Neural progenitor cell (in vitro differentiated cells): Measurements from ENCODE around the gene PREX1. TPM values are rescaled to one million over a fixed set of nuclear protein-coding genes. Genes with fewer than 3 reads are reported as not detected.
"Not testable (repeated sequence)": the region's sequence is repeated elsewhere in the genome, so short reads cannot be mapped to it uniquely, and the experiment has no call there.

ENCODE experiments used
- DNase-seq: peaks from one replicate; pipeline ENCODE4 v3.0.0-alpha.2; 2016; ENCODE audit warnings: low spot score
- H2AFZ ChIP-seq: fragments of 200-600 bp; sonication (generic); replicated peaks from 2 replicates; pipeline ENCODE4 v1.6.1; 2016; ENCODE audit warnings: antibody characterized with exemption
- H3F3A ChIP-seq: fragments of 200-600 bp; sonication (generic); 2 replicates; pipeline ENCODE4 v1.6.1; 2016; ENCODE audit warnings: antibody characterized with exemption, low read depth
- H3K27ac ChIP-seq: fragments of 200-600 bp; sonication (generic); 2 replicates; pipeline ENCODE4 v1.5.1; 2016; ENCODE audit warnings: mild to moderate bottlenecking
- H3K27me3 ChIP-seq: fragments of 200-600 bp; sonication (generic); 2 replicates; pipeline ENCODE4 v1.6.1; 2016; ENCODE audit warnings: mild to moderate bottlenecking, moderate library complexity
- H3K36me3 ChIP-seq: fragments of 200-600 bp; sonication (generic); 2 replicates; pipeline ENCODE4 v1.5.1; 2016
- H3K4me1 ChIP-seq: fragments of 200-600 bp; sonication (generic); 2 replicates; pipeline ENCODE4 v1.6.1; 2016; ENCODE audit warnings: mixed run types
- H3K4me2 ChIP-seq: fragments of 200-600 bp; sonication (generic); 2 replicates; pipeline ENCODE4 v1.6.1; 2016
- H3K4me3 ChIP-seq: fragments of 200-600 bp; sonication (generic); 2 replicates; pipeline ENCODE4 v1.5.1; 2016
- H3K79me2 ChIP-seq: fragments of 200-600 bp; sonication (generic); 2 replicates; pipeline ENCODE4 v1.6.1; 2016; ENCODE audit warnings: low read depth
- H3K9ac ChIP-seq: fragments of 200-600 bp; sonication (generic); 2 replicates; pipeline ENCODE4 v1.6.1; 2016
- H3K9me3 ChIP-seq: fragments of 200-600 bp; sonication (generic); 2 replicates; pipeline ENCODE4 v1.5.1; 2016; ENCODE audit warnings: low read depth
- H4K20me1 ChIP-seq: fragments of 200-600 bp; sonication (generic); 2 replicates; pipeline ENCODE4 v1.6.1; 2016; ENCODE audit warnings: low read depth
- H3K27ac Mint-ChIP-seq: 3 replicates; pipeline ENCODE4 v1.8.0; 2021; ENCODE audit warnings: mixed read lengths
- H3K27me3 Mint-ChIP-seq: 2 replicates; pipeline ENCODE4 v1.8.0; 2022; ENCODE audit warnings: low read depth, mild to moderate bottlenecking, inconsistent platforms, moderate library complexity, mixed read lengths; ENCODE audit not compliant: insufficient read depth
- H3K36me3 Mint-ChIP-seq: 3 replicates; pipeline ENCODE4 v1.8.0; 2021; ENCODE audit warnings: mixed read lengths
- H3K4me1 Mint-ChIP-seq: 3 replicates; pipeline ENCODE4 v1.8.0; 2021; ENCODE audit warnings: mixed read lengths
- H3K4me3 Mint-ChIP-seq: 3 replicates; pipeline ENCODE4 v1.8.0; 2021; ENCODE audit warnings: mild to moderate bottlenecking, moderate library complexity, mixed read lengths
- H3K9me3 Mint-ChIP-seq: 3 replicates; pipeline ENCODE4 v1.8.0; 2020; ENCODE audit warnings: mixed read lengths
- CTCF ChIP-seq: fragments of 200-600 bp; sonication (generic); IDR thresholded peaks from 2 replicates; pipeline ENCODE4 v1.5.1; 2017; ENCODE audit warnings: antibody characterized with exemption, mild to moderate bottlenecking
- EZH2 ChIP-seq: fragments of 200-600 bp; sonication (generic); IDR thresholded peaks from 2 replicates; pipeline ENCODE4 v1.6.1; 2017; ENCODE audit warnings: antibody characterized with exemption, mild to moderate bottlenecking, moderate library complexity
- EZH2phosphoT487 ChIP-seq: fragments of 200-600 bp; sonication (generic); IDR thresholded peaks from 2 replicates; pipeline ENCODE4 v1.6.1; 2017; ENCODE audit warnings: antibody characterized with exemption
- total RNA-seq: library from RNA; depleted of rRNA; stranded (reverse); fragments of >200 nt; gene quantifications from 2 replicates; pipeline ENCODE4 v1.2.3, GENCODE V29; 2015; ENCODE audit warnings: low replicate concordance

PREX1 gene
- total RNA-seq, 1 donor from 2014 or later, result 4.5 TPM

- no peaks in the 10 kb centered on the region for H3K9me3 Mint-ChIP-seq
- no peak overlapping the region for H3K27ac ChIP-seq
- no peaks in the 10 kb centered on the region for H3K36me3 ChIP-seq
- peaks cover 34% of the 10 kb centered on the region for H4K20me1 ChIP-seq
- DNase-seq, result no peak
- no peak overlapping the region for H3K27ac Mint-ChIP-seq
- H3K27me3 Mint-ChIP-seq, result peaks cover 5% of the 10 kb centered on the region
- H3K79me2 ChIP-seq, result no peaks in the 10 kb centered on the region
- peak overlapping the region; percentile 65 for H3K4me3 ChIP-seq
- H2AFZ ChIP-seq, result peak overlapping the region; percentile 35
- H3K36me3 Mint-ChIP-seq, result no peaks in the 10 kb centered on the region
- H3K4me1 Mint-ChIP-seq, result peaks cover 61% of the 10 kb centered on the region
- TF ChIP-seq EZH2, result peak; percentile 63
- no peak for TF ChIP-seq CTCF
- TF ChIP-seq EZH2phosphoT487, result peak; percentile 34
- H3K4me1 ChIP-seq, result peaks cover 40% of the 10 kb centered on the region
- no peak overlapping the region for H3K9ac ChIP-seq
- no peaks in the 10 kb centered on the region for H3K9me3 ChIP-seq
- H3K4me2 ChIP-seq, result peak overlapping the region; percentile 79
- peak overlapping the region; percentile 95 for H3K4me3 Mint-ChIP-seq
- peaks cover 46% of the 10 kb centered on the region for H3F3A ChIP-seq
- peaks cover 77% of the 10 kb centered on the region for H3K27me3 ChIP-seq
Measured at GRCh38 chr20:48828734-48829460, 1.1 kb upstream of the PREX1 start.

- peak; percentile 43 for TF ChIP-seq EZH2phosphoT487
- TF ChIP-seq EZH2, result peak; percentile 69
- TF ChIP-seq CTCF, result no peak
- Histone ChIP-seq H3K4me2 (peak overlapping the region; percentile 89), H4K20me1 (peaks cover 52% of the 10 kb centered on the region), H3K79me2 (no peaks in the 10 kb centered on the region), H3K27me3 (peaks cover 80% of the 10 kb centered on the region), H3K36me3 (no peaks in the 10 kb centered on the region), H3K9me3 (no peaks in the 10 kb centered on the region), H3F3A (peaks cover 38% of the 10 kb centered on the region), H3K4me1 (peaks cover 32% of the 10 kb centered on the region), H3K27ac (no peak overlapping the region), H3K9ac (no peak overlapping the region), H2AFZ (no peak overlapping the region), H3K4me3 (peak overlapping the region; percentile 76)
- Mint-ChIP-seq H3K9me3 (no peaks in the 10 kb centered on the region), H3K4me1 (peaks cover 60% of the 10 kb centered on the region), H3K4me3 (peak overlapping the region; percentile 98), H3K36me3 (no peaks in the 10 kb centered on the region), H3K27me3 (peaks cover 5% of the 10 kb centered on the region), H3K27ac (peak overlapping the region; percentile 95)
- DNase-seq, result peak; percentile 79
Measured at GRCh38 chr20:48826883-48827771, 672 bp downstream of the PREX1 start.

GRCh38 chr20:48826480-48826879 lies 1.3 kb downstream of the PREX1 start:
- not testable (repeated sequence) for H2AFZ ChIP-seq, H3K9me3 ChIP-seq, H3K36me3 ChIP-seq, H3K9ac ChIP-seq, H3K36me3 Mint-ChIP-seq, H3K27me3 Mint-ChIP-seq, H3K9me3 Mint-ChIP-seq, H3K79me2 ChIP-seq, DNase-seq, H3K27ac ChIP-seq
- peak overlapping the region; percentile 76 for H3K4me3 ChIP-seq
- peaks cover 26% of the 10 kb centered on the region for H3K4me1 ChIP-seq
- Mint-ChIP-seq H3K4me1 (peaks cover 60% of the 10 kb centered on the region), H3K4me3 (peak overlapping the region; percentile 98), H3K27ac (peak overlapping the region; percentile 91)
- peaks cover 80% of the 10 kb centered on the region for H3K27me3 ChIP-seq
- peaks cover 32% of the 10 kb centered on the region for H3F3A ChIP-seq
- H3K4me2 ChIP-seq, result peak overlapping the region; percentile 89
- H4K20me1 ChIP-seq, result peaks cover 58% of the 10 kb centered on the region
